Measurements from ENCODE around the gene TIAM2. TPM values are rescaled to one million over a fixed set of nuclear protein-coding genes. Genes with fewer than 3 reads are reported as not detected.
A peak's percentile ranks its signal among the peaks of the same experiment; 100 is the strongest.

TIAM2 gene
- total RNA-seq, 2 donors from 2014 or later = 3.1 to 6.6 TPM

DNA sequence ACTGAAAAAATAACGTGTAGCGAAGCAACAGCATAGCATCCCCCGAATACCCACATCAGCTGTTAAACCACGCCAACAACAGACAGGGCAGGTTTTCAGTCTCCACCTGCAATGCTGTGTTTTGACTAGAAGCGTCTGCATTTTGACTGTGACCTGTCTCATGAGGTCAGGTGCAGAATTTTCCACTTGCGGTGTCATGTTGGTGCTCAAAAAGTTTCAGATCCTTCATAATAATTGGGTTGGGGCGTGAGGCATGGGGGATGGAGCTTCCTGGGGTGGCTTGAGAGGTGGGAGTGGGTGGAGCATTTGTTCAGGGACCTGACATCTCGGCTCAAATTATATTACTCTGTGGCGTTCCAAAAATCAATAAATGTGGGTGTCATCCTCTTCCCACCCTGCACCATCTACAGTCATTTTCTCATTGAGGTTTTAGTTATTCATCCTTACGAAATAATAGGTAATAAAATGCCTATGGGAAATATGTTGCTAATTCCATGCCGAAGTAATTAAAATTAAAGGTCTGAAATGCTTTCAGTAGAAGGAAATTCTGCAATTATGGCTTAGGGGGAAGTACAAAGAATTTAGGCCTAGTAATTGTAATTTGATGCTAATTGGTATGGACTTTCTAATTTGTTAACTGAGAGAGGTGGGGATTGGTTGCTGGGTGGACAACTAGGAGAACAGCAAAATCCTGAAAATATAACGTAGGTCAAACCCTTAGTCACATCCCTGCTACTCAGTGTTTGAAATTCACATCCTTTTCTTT is 81.0 kb downstream of the TIAM2 start:
- no peaks in the 10 kb centered on the region for H3K27me3 ChIP-seq
- H3K4me3 ChIP-seq = no peak overlapping the region
- 85 to 86% methylated on average over 12 of the region's 12 CpGs for WGBS, 2 donors
- ATAC-seq (no peak), DNase-seq (no peak)
- intact Hi-C loops (cut with DNase I) = no loop called here
- peaks cover 11% of the 10 kb centered on the region for H3K4me1 ChIP-seq
- no peaks in the 10 kb centered on the region for H3K36me3 ChIP-seq (replicated peaks in 1 of 2; ENCODE audit: insufficient read depth in 1 of 2, low read depth in 2 of 2)
- H3K27ac ChIP-seq = no peak overlapping the region
- no peak for TF ChIP-seq POLR2A (IDR thresholded peaks at IDR 0.05)
- TF ChIP-seq, protein P1, sequence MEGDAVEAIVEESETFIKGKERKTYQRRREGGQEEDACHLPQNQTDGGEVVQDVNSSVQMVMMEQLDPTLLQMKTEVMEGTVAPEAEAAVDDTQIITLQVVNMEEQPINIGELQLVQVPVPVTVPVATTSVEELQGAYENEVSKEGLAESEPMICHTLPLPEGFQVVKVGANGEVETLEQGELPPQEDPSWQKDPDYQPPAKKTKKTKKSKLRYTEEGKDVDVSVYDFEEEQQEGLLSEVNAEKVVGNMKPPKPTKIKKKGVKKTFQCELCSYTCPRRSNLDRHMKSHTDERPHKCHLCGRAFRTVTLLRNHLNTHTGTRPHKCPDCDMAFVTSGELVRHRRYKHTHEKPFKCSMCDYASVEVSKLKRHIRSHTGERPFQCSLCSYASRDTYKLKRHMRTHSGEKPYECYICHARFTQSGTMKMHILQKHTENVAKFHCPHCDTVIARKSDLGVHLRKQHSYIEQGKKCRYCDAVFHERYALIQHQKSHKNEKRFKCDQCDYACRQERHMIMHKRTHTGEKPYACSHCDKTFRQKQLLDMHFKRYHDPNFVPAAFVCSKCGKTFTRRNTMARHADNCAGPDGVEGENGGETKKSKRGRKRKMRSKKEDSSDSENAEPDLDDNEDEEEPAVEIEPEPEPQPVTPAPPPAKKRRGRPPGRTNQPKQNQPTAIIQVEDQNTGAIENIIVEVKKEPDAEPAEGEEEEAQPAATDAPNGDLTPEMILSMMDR (IDR thresholded peaks at IDR 0.05) = no peak
- no peaks in the 10 kb centered on the region for H3K9me3 ChIP-seq

DNA sequence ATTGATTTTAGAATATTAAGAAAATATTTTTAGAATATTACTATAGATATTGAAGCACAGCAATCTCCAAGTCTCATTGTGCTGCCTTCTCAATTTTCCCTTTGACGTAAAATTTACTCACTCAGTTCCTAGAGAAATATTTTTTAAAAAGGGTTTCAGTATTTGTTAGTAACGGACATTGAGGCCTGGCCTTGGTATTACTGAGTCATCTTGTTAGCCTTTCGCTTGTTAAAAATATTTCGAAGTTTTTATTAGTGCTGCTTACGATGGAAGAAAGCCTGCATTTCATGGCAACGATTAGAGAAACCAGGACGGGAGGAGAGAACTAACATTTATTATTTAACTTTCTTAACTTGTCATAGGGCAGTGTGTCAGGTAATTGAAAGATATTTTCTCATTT is 82.2 kb downstream of the TIAM2 start:
- DNase-seq = no peak
- TF ChIP-seq POLR2A (IDR thresholded peaks at IDR 0.05) = no peak
- TF ChIP-seq, protein P1 (IDR thresholded peaks at IDR 0.05) = no peak
- peak; percentile 43 for ATAC-seq
- Histone ChIP-seq H3K4me3 (no peak overlapping the region), H3K27ac (peak overlapping the region in 3 of 4 donors; percentile 52 to 57 (median 55)), H3K27me3 (no peaks in the 10 kb centered on the region), H3K9me3 (no peaks in the 10 kb centered on the region), H3K4me1 (peaks cover 11% of the 10 kb centered on the region), H3K36me3 (replicated peaks in 1 of 2; ENCODE audit: insufficient read depth in 1 of 2, low read depth in 2 of 2) (no peaks in the 10 kb centered on the region)
- WGBS, 2 donors = 54 to 66% methylated on average over 7 of the region's 7 CpGs
- intact Hi-C loops (cut with DNase I) = no loop called here

DNA sequence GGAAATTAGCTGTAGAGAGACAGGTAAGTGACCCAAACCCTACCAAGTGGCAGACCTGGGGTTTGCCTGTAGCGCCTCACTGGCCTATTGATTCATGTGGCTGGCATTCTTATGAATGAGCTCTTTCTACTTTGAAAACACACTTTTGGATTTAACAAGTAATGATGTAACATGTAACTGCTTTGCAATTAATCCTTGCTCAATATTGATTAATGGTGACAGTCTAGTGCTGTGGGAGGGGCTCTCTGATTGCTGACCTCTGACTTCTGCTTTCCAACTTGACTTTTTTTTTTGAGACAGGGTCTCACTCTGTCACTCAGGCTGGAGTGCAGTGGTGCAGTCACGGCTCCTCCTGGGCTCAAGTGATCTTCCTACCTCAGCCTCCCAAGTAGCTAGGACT is 82.7 kb downstream of the TIAM2 start:
- DNase-seq = peak in 3 of 4 donors; percentile 8 to 19 (median 11)
- Histone ChIP-seq H3K36me3 (replicated peaks in 1 of 2; ENCODE audit: insufficient read depth in 1 of 2, low read depth in 2 of 2) (no peaks in the 10 kb centered on the region), H3K4me1 (peaks cover 11% of the 10 kb centered on the region), H3K27me3 (no peaks in the 10 kb centered on the region), H3K4me3 (no peak overlapping the region), H3K9me3 (no peaks in the 10 kb centered on the region), H3K27ac (peak overlapping the region in 3 of 4 donors; percentile 52 to 57 (median 55))
- intact Hi-C loops (cut with DNase I) = no loop called here
- TF ChIP-seq, protein P1 (IDR thresholded peaks at IDR 0.05) = no peak
- TF ChIP-seq POLR2A (IDR thresholded peaks at IDR 0.05) = no peak
- peak; percentile 81 for ATAC-seq
- 53 to 66% methylated on average over 2 of the region's 2 CpGs for WGBS, 2 donors

DNA sequence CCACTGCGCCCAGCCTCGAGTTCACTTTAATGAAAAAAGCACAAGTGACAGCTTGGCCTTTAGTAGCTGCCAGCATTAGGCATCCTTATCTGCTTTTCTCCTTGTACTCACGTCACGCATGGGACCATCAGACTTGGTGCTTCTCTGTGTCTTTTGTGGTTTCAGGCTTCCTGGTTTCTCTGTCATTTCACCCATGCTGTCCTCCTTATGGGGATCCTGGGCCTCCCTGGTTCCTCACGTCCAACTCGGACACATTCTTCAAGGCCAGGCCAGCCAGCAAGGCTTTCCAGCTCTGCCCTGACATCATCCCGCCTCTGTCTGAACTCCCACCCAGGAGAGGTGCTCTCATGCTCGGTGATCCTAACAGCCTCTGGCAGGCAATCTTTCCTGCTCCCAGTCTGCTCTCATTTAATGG is 83.2 kb downstream of the TIAM2 start:
- Histone ChIP-seq H3K36me3 (replicated peaks in 1 of 2; ENCODE audit: insufficient read depth in 1 of 2, low read depth in 2 of 2) (no peaks in the 10 kb centered on the region), H3K9me3 (no peaks in the 10 kb centered on the region), H3K27ac (peak overlapping the region in 2 of 4 donors; percentile 52 to 57), H3K4me3 (no peak overlapping the region), H3K27me3 (no peaks in the 10 kb centered on the region), H3K4me1 (peaks cover 11% of the 10 kb centered on the region)
- WGBS, 2 donors = 55 to 63% methylated on average over 8 of the region's 8 CpGs
- no peak for TF ChIP-seq POLR2A (IDR thresholded peaks at IDR 0.05)
- TF ChIP-seq, protein P1 (IDR thresholded peaks at IDR 0.05) = no peak
- intact Hi-C loops (cut with DNase I) = no loop called here
- ATAC-seq (no peak), DNase-seq (no peak)
